Measurements from ENCODE around the gene TPRN. TPM values are rescaled to one million over a fixed set of nuclear protein-coding genes. Genes with fewer than 3 reads are reported as not detected.

Gene TPRN
- total and polyA plus RNA-seq, 9 of the 15 experiments (the other 6 are each of a cell fraction or from before 2014, with no cell fraction given) = 0.31 to 31.9 (median 4.4) TPM

- TF ChIP-seq SREBF1 (IDR thresholded peaks at IDR 0.05; ENCODE audit: borderline replicate concordance, low read depth, low read length) (no peak), CREB3 (tag; conservative IDR thresholded peaks at IDR 0.05; ENCODE audit: low read depth) (no peak), MEIS2 (IDR thresholded peaks at IDR 0.05; ENCODE audit: partially characterized antibody) (peak; percentile 80), BRD4 (IDR thresholded peaks at IDR 0.05) (no peak; the same call in 1 of the 2 replicates), TEAD1 (CRISPR knock-in tag; IDR thresholded peaks at IDR 0.05) (peak in 1 of 2 experiments; percentile 67; a peak in 1 of 4 replicates), ETV5 (CRISPR knock-in tag; IDR thresholded peaks at IDR 0.05; ENCODE audit: low read depth) (0 out of 2 replicates have a peak, but pooled peaks have one; percentile 21), EGR1 (conservative IDR thresholded peaks at IDR 0.05) (peak; percentile 30; the same call in 1 of the 2 replicates), GATA2 (CRISPR knock-in tag; IDR thresholded peaks at IDR 0.05) (no peak), RNF219 (CRISPR knock-in tag; IDR thresholded peaks at IDR 0.05) (no peak), RFX7 (CRISPR knock-in tag; IDR thresholded peaks at IDR 0.05) (no peak)
- TF ChIP-seq, protein P1, sequence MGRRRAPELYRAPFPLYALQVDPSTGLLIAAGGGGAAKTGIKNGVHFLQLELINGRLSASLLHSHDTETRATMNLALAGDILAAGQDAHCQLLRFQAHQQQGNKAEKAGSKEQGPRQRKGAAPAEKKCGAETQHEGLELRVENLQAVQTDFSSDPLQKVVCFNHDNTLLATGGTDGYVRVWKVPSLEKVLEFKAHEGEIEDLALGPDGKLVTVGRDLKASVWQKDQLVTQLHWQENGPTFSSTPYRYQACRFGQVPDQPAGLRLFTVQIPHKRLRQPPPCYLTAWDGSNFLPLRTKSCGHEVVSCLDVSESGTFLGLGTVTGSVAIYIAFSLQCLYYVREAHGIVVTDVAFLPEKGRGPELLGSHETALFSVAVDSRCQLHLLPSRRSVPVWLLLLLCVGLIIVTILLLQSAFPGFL (CRISPR knock-in tag; IDR thresholded peaks at IDR 0.05) = no peak
- TF ChIP-seq, protein P2, sequence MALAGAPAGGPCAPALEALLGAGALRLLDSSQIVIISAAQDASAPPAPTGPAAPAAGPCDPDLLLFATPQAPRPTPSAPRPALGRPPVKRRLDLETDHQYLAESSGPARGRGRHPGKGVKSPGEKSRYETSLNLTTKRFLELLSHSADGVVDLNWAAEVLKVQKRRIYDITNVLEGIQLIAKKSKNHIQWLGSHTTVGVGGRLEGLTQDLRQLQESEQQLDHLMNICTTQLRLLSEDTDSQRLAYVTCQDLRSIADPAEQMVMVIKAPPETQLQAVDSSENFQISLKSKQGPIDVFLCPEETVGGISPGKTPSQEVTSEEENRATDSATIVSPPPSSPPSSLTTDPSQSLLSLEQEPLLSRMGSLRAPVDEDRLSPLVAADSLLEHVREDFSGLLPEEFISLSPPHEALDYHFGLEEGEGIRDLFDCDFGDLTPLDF (CRISPR knock-in tag; IDR thresholded peaks at IDR 0.05) = peak; percentile 61; the same call in 1 of the 2 replicates
These were observed 11.8 kb downstream of the TPRN start, which contains the start of the genes ANAPC2 and SSNA1 (continued) for GRCh38 chr9:137188490-137189296.
